AG20443 (cell line): ENCODE measurements around the gene PLRG1.

ENCODE experiments used
- DNase-seq: peaks from one replicate; pipeline ENCODE4 v3.0.0; 2012; ENCODE audit warnings: low spot score, mixed read lengths

PLRG1 gene

GRCh38 chr4:154517591-154517990 lies 32.6 kb downstream of the PLRG1 start:
- no peak for DNase-seq

GRCh38 chr4:154516318-154517029 lies 33.7 kb downstream of the PLRG1 start:
- DNase-seq, result no peak

GRCh38 chr4:154511981-154512380 lies 38.2 kb downstream of the PLRG1 start:
- DNase-seq, result no peak

GRCh38 chr4:154511548-154511947 lies 38.7 kb downstream of the PLRG1 start:
- DNase-seq, result no peak

GRCh38 chr4:154507156-154507555 lies 43.0 kb downstream of the PLRG1 start:
- DNase-seq, result no peak

GRCh38 chr4:154506253-154506652 lies 43.9 kb downstream of the PLRG1 start:
- peak; percentile 41 for DNase-seq

GRCh38 chr4:154503598-154503997 lies 46.6 kb downstream of the PLRG1 start:
- DNase-seq, result no peak

GRCh38 chr4:154502111-154502510 lies 48.1 kb downstream of the PLRG1 start:
- no peak for DNase-seq

GRCh38 chr4:154497889-154498288 lies 52.3 kb downstream of the PLRG1 start:
- DNase-seq, result no peak

- DNase-seq, result no peak
Observed at GRCh38 chr4:154495867-154496266, 54.3 kb downstream of the PLRG1 start.

GRCh38 chr4:154492288-154492687 lies 57.9 kb downstream of the PLRG1 start:
- no peak for DNase-seq

GRCh38 chr4:154491341-154492271 lies 58.6 kb downstream of the PLRG1 start, which contains the start of gene DCHS2:
Gene DCHS2 (minus strand): TSS chr4:154491799. CDS start chr4:154491355, 444 bp downstream.
- peak; percentile 52 for DNase-seq

GRCh38 chr4:154490583-154491340 lies 59.4 kb downstream of the PLRG1 start:
- peak; percentile 40 for DNase-seq

GRCh38 chr4:154490234-154490582 lies 60.0 kb downstream of the PLRG1 start:
- DNase-seq, result no peak

- DNase-seq, result no peak
Observed at GRCh38 chr4:154489558-154490233, 60.5 kb downstream of the PLRG1 start.

GRCh38 chr4:154487145-154487544 lies 63.1 kb downstream of the PLRG1 start:
- DNase-seq, result no peak

GRCh38 chr4:154485127-154485773 lies 65.0 kb downstream of the PLRG1 start:
- DNase-seq, result no peak
